GM18511 (cell line): ENCODE results near the gene PARD3.

Source experiments
- ATAC-seq: cut with Tn5 transposase; IDR thresholded peaks from one replicate; pipeline ENCODE4 v1.9.1; 2021; ENCODE audit warnings: mild to moderate bottlenecking, moderate library complexity; ENCODE audit not compliant: unreplicated experiment

Gene PARD3

DNA sequence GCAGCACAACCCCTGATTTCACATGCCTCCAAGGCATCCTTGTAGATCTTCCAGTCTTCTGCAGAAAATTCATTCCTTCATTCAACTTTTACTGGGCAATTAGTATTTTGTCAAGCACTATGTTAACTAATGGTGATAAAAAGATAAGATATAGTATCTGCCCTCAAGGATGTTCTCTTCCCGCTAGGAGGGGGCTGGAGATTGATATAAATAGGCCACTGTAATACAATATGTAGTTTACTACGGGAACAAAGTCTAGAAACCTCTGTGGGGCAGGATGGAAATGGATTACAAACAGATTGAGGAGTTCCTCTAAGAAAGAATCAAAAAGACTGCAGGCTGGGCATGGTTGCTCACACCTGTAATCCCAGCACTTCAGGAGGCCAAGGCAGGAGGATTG lies 10.3 kb upstream of the PARD3 start:
- no peak for ATAC-seq

DNA sequence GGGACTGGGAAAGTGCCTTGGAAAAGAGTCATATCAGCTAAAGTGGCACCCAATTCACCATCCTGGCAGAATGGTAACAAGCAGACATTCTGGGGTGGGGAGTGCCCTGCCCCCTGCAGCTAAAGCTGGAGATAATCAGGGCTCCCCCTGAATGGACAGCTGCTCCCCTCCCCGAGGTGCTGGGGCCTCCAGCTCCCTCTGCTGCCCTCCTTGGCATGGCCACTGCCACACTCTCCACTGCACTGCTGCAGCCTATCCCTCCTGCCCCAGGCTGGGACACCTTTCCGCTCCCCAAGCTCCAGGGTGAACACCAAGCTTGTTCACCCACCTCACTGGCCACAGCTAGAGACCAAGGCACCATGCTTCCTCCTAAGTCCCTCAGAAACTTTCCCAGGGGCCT lies 9.8 kb upstream of the PARD3 start:
- no peak for ATAC-seq

DNA sequence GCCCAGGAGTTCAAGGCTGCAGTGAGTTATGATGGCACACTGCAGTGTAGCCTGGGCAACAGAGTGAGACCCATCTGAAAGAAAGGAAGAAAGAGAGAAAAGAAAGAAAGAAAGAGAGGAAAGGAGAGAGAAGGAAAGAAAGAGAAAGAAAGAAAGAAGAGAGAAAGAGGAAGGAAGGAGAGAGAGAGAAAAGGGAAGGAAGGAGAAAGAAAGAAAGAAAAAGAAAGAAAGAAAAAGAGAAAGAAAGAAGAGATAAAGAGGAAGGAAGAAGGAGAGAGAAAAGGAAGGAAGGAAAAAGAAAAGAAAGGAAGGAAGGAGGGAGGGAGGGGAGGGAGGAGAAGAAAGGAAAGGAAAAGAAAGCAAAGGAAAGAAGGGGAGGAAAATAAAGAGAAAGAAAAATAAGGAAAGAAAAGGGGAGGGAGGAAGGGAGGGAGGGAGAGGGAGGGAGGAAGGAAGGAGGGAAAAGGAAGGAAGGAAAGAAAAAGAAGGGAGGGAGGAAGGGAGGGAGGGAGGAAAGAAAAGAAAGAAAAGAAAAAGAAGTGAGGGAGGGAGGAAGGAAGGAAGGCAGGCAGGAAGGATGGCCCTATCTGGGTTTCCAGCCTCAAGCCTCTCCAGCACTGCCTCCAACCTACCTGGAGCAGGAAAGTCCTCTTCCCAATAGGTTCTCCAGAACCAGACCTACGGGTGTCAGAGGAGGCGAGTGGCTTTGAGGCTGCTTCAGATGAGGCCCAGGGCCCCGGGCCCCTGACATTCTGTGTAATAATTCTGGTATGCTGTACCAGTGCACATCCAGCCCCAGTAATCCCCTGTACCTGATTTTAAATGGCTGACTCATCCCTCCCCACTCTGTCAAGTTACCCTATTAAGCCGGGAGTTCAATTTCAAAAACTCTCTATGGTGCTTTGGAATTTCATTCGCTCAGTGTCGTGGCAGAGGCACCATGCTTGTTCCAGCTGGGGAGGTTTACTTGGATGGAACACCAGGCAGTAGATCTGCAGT lies 6.8 kb upstream of the PARD3 start:
- ATAC-seq, result no peak

DNA sequence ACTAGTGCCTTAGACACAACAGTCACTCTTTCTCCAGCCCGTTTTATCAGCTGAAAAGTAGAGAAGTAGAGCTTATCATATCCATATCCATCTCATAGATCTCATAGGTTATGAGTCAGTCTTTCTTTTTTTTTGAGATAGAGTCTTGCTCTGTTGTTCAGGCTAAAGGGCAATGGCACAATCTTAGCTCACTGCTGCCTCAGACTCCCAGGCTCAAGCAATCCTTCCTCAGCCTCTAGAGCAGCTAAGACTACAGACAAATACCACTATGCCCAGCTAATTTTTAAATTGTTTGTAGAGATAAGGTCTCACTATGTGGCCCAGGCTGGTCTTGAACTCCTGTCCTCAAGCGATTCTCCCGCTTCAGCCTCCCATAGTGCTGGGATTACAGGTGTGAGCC lies 2.5 kb upstream of the PARD3 start:
- no peak for ATAC-seq

DNA sequence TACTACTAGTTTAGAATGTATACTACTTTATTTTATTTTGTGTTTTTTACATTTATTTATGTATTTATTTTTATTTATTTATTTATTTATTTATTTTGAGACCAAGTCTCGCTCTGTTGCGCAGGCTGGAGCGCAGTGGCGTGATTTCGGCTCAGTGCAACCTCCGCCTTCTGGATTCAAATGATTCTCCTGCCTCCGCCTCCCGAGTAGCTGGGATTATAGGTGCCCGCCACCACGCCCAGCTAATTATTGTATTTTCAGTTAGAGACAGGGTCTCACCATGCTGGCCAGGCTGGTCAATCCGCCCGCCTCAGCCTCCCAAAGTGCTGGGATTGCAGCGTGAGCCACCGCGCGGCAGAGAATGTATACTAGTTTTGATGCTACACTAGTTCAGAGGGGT lies 2.0 kb upstream of the PARD3 start:
- no peak for ATAC-seq

DNA sequence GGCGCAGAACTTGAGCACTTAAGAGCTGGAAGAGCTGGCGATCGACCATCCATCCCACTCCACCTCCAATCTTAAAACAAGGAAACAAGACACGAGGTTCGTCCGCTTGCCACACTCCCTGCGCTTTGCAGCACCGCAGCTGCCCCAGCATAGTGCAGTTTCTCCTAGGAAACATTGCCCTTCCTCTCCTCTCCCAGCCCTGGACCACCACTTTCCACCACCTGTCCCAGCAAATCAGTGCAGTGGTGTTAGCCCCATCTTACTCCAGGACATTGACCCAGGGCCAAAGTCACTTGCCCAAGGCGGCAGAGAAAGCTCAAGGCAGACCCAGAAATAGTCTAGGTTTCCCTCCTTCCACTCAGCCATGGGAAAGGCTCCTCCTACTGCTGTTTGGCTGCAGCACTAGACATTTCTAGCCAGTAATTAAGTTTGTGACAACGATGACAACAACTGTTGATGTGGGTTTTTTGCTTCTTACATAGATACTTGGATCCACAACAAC lies 1.5 kb upstream of the PARD3 start:
- no peak for ATAC-seq

DNA sequence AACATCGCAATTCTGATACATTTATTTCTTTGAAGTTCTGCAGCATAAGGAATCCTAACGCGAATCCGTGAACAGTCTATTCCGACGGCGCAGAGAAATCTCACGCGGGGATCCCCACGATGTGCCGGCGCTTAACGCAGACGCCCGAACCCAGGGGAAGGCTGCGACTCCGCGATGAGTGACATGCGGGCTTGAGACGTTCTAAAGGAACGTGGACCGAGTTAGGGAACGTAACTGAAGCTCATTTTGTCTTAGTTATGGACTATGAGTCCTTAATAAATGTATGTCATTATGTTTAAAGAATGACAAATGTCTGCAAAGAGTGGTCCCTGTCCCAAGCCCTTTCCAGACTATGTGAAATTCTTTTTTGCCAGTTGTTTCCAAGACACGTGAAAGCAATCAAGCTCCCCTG lies 995 bp upstream of the PARD3 start:
- no peak for ATAC-seq

DNA sequence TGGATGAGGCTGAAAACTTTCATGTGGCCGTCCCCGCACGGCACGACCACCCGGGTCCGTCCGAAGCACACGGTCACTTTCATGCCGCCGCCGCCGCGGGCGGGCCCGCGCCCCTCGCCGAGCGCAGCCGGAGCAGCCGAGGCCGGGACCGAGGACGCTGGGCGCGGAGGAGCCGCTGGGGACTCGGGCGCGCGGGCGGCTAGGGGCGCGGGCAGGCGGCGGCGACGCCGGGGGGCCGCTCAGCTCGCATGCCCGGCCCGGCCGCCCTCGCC lies 247 bp downstream of the PARD3 start:
- peak; percentile 10 for ATAC-seq

DNA sequence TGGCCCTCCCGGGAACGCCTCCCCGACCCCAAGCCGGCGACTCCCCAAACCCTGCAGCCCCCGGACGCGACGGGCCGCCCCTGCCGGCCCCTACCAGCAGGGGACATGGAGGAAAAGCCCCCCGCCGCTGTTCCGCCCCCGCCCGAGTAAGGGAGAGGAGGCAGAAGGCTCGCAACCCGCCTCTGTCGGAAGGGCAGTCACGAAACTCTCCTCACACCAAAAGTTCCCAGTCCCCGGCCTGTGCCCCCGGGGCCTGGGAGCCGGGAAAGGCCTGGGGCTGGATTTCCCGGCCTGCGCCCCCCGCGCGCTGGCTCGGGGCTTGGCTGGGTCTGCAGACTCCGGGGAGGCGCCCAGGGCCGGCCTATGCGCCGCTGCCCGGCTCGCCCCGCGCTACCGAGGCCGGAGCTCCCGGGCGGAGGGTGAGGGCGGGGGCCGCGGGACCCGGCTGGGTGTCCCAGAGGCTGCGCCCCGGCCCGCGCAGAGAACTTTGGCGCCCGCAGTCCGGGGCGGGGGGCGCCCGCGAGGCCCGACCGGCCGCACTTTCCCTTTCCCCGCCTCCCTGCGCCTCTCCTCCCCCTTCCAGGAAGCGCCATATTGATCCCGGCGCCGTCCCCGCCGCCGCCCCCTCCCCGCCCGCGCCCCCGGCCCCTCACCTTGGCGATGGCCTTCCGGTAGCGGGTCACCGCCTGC lies 728 bp downstream of the PARD3 start:
- peak; percentile 35 for ATAC-seq

DNA sequence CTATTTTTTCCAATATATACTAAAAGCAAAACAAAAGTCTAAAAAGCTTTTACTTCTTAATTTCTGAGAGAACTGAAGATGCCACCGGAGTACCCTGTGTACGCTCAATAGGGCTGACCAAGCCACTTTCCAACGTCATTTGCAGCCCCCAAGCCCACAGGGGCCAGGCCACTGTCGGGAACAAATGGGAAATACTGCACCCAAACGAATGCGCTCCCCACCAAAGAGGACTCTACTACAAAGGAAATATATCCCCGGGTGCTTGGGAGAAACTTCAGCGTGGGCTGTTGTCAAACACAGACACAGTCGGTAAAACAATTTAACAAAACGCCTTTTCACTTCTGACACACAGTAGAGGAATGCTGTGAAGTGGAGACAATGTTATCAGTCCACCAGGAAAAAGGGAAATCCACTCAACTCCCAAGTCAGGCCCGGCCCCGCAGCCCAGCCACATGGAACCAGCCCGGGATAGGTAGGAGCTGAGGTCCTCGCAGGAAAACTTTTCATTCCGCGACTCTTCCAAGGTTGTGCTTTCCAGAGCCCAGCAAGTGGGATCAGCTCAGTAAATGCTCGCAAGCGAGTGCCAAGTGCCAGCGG lies 1.4 kb downstream of the PARD3 start:
- no peak for ATAC-seq

DNA sequence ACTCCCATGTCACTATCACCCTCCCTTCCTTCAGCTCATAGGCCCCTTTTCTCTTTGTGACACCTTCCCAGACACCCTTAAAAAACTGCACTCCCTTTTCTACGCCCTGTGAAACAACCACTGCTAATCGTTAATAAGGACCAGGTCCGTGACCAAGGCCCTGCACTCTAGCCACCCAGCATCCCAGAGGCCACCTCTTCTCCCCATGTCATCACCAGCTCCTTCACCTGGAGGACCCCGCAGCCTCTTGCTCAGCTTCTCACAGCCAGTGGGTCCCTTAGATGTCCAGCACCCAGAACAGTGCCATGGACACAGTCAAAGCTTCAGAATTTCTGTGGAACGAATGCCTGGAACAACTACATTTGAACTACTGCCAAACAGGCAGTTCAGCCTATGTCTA lies 2.3 kb downstream of the PARD3 start:
- no peak for ATAC-seq

DNA sequence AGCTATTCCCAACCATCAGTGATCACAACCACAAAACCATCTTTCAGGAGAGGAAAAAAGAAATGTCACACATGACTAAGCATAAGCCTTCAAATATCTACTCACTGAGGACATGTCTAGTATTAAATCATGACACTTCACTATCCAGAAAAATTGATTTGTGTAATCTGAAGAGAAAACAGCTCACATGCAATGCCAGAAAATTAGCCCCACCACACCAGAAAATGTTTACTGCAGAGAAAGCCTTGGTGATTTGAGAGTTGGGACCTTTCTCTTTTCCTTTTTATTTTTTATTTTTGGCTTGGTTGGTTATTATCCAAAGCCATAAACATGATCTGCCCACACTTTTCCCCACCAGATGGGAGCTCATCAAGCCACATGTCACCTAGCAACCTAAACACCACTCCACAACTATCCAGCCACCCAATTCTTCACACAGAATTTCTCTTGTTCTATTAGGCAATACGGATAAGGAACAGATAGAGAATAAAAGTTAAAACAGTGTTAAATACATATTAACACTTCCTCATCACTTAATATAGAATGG lies 3.1 kb downstream of the PARD3 start:
- no peak for ATAC-seq

DNA sequence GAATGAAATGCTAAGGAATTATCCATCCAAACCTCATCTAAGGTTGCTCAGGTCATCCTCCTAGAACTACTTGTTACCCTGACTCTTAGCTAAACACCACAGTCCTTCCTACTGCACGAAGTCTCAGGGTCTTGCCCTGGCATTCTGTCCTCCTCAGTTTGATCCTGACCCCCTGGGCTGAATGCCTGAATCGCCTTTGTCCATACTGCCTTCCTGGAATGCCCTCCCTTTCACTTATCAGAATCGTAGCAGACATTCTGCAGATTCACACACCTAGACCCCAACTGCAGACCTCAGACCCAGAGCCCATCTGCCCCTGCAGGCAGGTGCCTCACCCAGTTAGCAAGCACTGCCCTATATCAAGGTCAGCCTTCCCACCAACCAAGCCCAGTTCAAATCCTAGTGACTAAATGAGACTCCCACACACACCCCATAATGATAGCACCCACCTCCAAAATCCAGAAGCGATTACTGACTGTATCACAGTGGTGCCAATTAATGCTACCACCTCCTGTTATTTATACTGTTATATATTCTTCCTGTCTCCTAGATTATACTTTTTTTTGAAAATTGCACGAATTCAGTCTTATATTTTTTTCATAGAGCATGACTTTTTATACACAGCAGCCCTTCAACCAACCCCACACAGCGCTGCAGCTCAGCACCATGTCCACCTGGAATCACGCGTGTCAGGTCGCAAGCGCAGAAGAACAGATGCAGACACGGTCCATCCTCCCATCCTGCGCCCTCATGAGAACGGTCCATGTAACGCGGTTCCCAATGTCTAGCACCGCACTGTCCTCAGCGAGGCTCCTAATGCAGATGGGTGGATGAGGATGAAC lies 3.7 kb downstream of the PARD3 start:
- ATAC-seq, result no peak

DNA sequence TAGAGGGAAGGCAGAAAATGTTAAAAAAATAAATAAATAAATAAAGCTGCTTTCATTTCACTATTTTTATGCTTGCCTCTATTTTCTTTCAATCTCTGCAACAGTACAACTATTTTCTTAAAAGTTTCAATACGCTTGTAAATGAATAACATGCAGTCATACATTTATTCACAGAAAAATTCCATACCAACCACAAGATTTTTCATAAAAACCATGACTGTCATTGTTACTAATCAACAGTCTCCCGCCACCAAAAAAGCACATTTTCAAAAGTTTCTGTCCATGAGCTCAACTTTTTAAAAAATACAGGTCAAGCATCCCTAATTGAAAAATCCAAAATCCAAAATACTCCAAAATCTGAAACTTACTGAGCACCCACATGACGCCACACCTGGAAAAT lies 5.3 kb downstream of the PARD3 start:
- peak; percentile 32 for ATAC-seq

DNA sequence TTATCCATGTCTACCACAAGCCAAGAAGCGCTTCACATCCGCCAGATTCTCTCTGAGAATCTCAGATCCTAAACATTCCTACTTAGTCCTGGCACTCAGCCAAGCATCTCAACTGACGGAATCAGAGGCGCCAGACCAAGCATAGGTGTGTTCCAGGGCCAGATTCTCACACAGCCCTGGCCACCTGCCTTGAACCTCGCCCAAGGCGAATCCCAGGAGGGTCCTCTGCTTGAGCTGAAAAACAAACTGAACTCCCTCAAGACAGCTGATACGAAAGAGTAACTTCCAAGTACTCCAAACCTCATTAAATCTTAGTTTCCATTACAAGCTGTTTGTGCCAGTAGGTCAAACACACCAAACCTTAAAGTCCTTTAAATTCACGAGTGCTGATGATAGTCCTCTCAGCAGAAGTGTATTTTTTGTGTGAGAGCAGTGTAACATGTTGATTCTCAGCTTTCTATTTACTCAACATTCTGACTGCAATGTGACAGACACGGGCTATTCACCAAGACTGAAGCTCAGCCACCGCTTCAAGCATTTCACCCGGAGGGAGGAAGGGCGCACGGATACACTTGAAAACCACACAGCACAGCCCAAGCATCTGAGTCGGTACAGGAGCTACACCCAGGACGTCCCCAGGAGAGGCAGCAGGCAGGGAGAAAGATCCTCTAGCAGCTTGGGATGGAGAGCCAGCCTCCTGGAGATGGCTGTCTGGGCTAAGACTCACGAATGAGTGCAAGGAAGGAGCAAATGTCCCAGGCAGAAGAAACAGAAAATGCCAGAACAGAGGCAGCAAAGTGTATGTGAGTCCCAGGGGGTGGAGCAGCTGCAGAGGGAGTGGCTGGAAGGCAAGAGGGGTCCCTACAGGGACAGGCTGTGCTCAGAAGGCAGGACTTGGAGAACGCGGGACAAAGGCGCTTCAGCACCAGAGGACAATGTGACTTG lies 6.0 kb downstream of the PARD3 start:
- ATAC-seq, result peak; percentile 73

DNA sequence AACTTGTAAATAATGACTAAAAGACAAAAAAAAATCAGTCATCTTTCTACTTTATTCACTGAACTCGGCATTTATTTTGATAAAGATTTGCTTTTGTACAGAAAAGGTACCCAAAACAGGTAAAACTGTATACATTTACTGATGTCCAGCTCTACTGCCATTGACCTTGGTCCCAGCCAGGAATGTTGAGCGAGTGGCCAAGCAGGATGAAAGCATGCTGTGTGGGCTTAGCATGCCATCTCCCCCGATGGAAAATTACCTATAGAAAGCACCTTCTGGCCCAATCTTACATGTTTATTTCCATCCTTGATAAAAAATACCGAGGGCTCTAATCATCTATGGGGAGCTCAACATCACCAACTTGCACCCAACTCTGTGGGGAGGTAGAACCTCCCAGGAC lies 6.8 kb downstream of the PARD3 start:
- ATAC-seq, result no peak

DNA sequence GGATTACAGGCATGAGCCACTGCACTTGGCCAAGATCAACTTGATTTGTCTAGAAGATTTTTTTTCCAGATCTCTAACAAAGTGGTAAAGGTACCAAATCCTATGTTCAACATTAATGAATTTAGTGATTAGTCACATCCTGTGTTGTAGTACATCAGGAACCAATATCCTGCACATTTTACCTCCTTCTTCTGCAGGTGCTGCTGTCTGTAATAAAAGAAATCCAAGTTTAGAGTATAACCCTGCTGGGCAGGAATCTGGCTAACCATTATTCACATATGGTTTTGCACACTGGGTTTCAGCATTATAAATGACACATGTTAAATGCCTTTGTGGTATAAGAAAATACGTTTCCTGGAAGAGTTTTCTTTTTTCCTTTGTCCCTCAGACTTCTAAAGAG lies 10.8 kb downstream of the PARD3 start:
- ATAC-seq, result no peak

DNA sequence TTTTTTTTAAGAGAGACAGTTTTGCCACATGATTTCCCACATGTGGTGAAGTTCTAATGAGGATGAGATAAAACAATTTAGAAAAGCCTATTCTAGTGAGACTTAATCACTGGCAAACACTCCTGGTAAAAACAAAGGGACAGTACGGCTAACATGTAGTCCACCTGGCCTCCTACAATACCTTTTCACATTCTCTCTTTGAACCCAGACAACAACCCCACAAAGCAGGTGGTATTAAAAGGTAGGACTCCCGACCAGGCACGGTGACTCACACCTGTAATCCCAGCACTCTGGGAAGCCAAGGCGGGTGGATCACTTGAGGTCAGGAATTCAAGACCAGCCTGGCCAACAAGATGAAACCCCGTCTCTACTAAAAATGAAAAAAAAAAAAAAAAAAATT lies 12.4 kb downstream of the PARD3 start:
- ATAC-seq, result no peak

DNA sequence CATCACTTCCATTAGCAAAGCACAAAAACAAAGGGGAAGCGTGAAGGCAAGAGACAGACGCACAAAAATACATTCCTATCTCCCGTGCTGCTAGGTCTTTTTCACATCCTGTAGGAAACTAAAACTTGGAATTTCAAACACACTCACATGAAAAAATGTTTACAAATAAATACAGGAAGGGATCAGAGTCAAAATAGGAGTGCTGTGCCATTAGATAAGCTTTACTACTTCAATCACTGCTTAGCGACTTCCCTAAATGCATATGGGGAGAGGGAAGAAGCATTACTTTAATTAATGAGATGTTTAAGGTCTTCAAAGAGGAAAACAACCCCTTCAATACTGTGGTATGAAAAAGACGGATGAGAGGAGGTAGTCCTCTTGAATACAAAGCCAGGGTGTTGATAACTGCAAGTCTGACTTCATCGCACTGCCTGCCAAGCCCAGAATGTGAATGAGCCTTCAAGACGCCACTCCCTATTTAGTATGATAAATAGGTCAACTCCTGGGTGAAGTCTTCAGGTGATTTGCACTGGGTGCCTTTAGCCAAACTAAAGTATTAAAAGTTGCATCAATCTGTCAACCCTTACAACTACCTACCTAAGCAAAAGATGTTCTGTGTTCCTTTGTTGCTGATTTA lies 13.9 kb downstream of the PARD3 start:
- ATAC-seq, result no peak
